ENCODE measurements around the gene MCM9. TPM values are rescaled to one million over a fixed set of nuclear protein-coding genes. Genes with fewer than 3 reads are reported as not detected.

Gene MCM9
- polyA plus RNA-seq, 3 donors: 21.5 to 27.1 (median 26.0) TPM

- DNase-seq (ENCODE audit: extremely low read depth in 1 of 11, low read depth in 9 of 11, low spot score in 4 of 11): no peak
Observed at GRCh38 chr6:118939683-118940082, 4.7 kb upstream of the MCM9 start.

DNA sequence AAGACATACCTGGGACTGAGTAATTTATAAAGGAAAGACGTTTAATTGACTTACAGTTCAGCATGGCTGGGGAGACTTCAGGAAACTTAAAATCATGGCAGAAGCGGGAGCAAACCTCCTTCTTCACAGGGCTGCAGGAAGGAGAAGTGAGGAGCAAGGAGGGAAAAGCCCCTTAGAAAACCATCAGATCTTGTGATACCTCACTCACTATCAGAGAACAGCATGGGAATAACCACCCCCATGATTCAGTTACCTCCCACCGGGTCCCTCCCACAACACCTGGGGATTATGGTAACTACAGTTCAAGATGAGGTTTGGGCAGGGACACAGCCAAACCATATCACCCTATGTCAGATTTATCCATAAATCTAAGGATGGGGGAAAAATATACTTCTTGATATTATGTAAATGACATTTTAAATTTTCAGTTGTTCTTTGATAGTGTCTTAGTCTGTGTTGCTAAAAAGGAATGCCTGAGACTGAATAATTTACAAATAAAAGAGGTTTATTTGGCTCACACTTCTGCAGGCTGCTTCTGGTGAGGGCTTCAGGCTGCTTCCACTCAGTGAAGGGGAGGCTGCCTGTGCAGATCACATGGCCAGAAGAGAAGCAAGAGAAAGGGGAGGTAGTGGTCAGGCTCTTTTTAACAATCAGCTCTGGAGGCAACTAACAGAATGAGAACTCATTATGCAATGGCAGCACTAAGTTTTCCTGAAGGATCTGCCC is 1.2 kb upstream of the MCM9 start:
- no peak for DNase-seq (ENCODE audit: extremely low read depth in 1 of 11, low read depth in 9 of 11, low spot score in 4 of 11)

DNA sequence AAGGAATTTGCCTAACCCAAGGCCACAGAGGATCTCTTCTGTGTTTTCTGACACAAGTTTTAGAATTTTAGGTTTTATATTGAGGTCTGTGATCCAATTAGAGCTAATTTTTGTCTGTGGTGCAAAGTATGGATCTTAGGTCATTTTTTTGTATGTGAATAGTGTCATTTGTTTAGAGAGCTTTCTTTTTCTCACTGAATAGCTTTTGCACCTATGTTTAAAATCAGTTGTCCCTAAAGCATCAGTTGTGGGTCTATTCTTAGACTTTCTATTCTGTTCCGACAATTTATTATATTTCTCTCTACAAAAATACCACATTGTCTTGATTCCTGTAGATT is 341 bp upstream of the MCM9 start:
- no peak for DNase-seq (ENCODE audit: extremely low read depth in 1 of 11, low read depth in 9 of 11, low spot score in 4 of 11)

- DNase-seq (ENCODE audit: extremely low read depth in 1 of 11, low read depth in 9 of 11, low spot score in 4 of 11): no peak
Observed at GRCh38 chr6:118933855-118934460, 1.0 kb downstream of the MCM9 start.

GRCh38 chr6:118932421-118932820 is 2.5 kb downstream of the MCM9 start:
- no peak for DNase-seq (ENCODE audit: extremely low read depth in 1 of 11, low read depth in 9 of 11, low spot score in 4 of 11)

GRCh38 chr6:118931436-118931835 is 3.5 kb downstream of the MCM9 start:
- no peak for DNase-seq (ENCODE audit: extremely low read depth in 1 of 11, low read depth in 9 of 11, low spot score in 4 of 11)

GRCh38 chr6:118930680-118931079 is 4.3 kb downstream of the MCM9 start:
- no peak for DNase-seq (ENCODE audit: extremely low read depth in 1 of 11, low read depth in 9 of 11, low spot score in 4 of 11)

DNA sequence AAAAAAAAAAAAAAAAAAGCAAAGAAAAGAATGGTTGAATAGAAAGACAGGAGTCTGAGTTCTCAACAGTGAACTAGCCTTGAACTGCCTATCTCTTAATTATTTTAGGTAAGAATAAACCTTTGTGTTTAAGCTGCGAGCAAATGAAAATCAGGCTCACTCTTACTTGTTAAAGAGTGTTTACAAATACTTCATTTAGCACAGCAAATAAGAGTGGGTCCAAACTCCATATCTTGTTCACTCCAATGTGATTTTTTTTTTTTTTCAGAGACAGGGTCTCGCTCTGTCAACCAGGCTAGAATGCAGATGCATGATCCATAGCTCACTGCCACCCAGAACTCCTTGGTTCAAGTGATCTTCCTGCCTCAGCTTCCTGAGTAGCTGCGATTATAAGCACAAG is 11.9 kb downstream of the MCM9 start:
- DNase-seq (ENCODE audit: extremely low read depth in 1 of 11, low read depth in 9 of 11, low spot score in 4 of 11): no peak

GRCh38 chr6:118921084-118921483 is 13.9 kb downstream of the MCM9 start:
- DNase-seq (ENCODE audit: extremely low read depth in 1 of 11, low read depth in 9 of 11, low spot score in 4 of 11): no peak

- DNase-seq (ENCODE audit: extremely low read depth in 1 of 11, low read depth in 9 of 11, low spot score in 4 of 11): no peak
Observed at GRCh38 chr6:118918329-118918725, 16.6 kb downstream of the MCM9 start.

GRCh38 chr6:118917546-118918328 is 17.2 kb downstream of the MCM9 start:
- DNase-seq (ENCODE audit: extremely low read depth in 1 of 11, low read depth in 9 of 11, low spot score in 4 of 11): no peak

- no peak for DNase-seq (ENCODE audit: extremely low read depth in 1 of 11, low read depth in 9 of 11, low spot score in 4 of 11)
Observed at GRCh38 chr6:118914598-118914997, 20.4 kb downstream of the MCM9 start.

GRCh38 chr6:118913161-118913560 is 21.8 kb downstream of the MCM9 start:
- no peak for DNase-seq (ENCODE audit: extremely low read depth in 1 of 11, low read depth in 9 of 11, low spot score in 4 of 11)

GRCh38 chr6:118912646-118913045 is 22.3 kb downstream of the MCM9 start:
- no peak for DNase-seq (ENCODE audit: extremely low read depth in 1 of 11, low read depth in 9 of 11, low spot score in 4 of 11)

GRCh38 chr6:118908441-118908840 is 26.5 kb downstream of the MCM9 start:
- no peak for DNase-seq (ENCODE audit: extremely low read depth in 1 of 11, low read depth in 9 of 11, low spot score in 4 of 11)

GRCh38 chr6:118905851-118906250 is 29.1 kb downstream of the MCM9 start:
- DNase-seq (ENCODE audit: extremely low read depth in 1 of 11, low read depth in 9 of 11, low spot score in 4 of 11): no peak

- no peak for DNase-seq (ENCODE audit: extremely low read depth in 1 of 11, low read depth in 9 of 11, low spot score in 4 of 11)
Observed at GRCh38 chr6:118905084-118905483, 29.9 kb downstream of the MCM9 start.

- DNase-seq (ENCODE audit: extremely low read depth in 1 of 11, low read depth in 9 of 11, low spot score in 4 of 11): no peak
Observed at GRCh38 chr6:118903691-118904090, 31.3 kb downstream of the MCM9 start.

DNA sequence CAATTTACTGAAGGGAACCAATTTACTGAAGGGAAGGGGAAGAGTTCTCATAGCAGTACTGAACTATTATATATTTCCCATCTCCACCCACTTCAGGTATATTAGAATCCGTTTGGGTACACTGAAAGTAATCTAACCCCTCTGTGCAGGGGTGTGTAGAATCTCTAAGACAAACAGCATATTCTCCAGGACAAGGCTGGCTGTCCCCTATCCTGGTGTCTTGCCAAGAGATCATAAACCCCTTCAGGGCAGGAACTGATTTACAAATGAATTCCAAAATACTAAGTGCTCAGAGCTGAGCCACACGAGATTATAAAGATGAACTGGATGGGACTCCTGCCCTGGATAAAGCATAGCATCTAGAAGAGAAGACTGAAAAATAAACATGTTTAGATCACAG is 31.8 kb downstream of the MCM9 start:
- no peak for DNase-seq (ENCODE audit: extremely low read depth in 1 of 11, low read depth in 9 of 11, low spot score in 4 of 11)

DNA sequence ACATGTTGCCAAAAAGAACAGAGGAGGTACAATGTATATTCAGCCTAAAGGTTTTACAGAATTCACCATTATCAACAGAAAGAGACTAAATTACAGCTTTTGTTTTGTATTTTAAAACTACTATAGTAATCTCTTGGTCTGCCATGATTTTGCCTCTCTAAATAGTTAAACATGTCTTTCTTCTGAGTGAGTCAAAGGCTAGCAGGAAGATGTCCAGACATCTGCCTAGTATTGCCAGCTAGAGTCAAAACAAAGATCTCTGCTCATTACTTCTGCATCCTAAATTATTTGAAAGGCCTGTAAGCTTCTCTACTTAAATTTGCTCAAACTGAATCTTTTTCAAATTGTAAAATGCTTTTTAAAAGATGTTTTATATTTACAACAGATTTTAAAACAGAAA is 32.2 kb downstream of the MCM9 start:
- DNase-seq (ENCODE audit: extremely low read depth in 1 of 11, low read depth in 9 of 11, low spot score in 4 of 11): no peak
